Daoy (cell line): ENCODE data around the gene WRAP53. TPM values are rescaled to one million over a fixed set of nuclear protein-coding genes. Genes with fewer than 3 reads are reported as not detected.
A peak's percentile ranks its signal among the peaks of the same experiment; 100 is the strongest.

Experiments
- DNase-seq: peaks from one replicate; pipeline ENCODE4 v3.0.0-alpha.2; 2015; ENCODE audit warnings: low read depth
- total RNA-seq: library from RNA; depleted of rRNA; stranded (reverse); fragments of >200 nt; shearing (Covaris generic); gene quantifications from 2 replicates; pipeline ENCODE4 v1.2.3, GENCODE V29; 2014

The WRAP53 gene
- total RNA-seq, 1 experiment from 2014 or later, result 33.7 TPM

GRCh38 chr17:7684851-7685532 is 3.3 kb upstream of the WRAP53 start:
- no peak for DNase-seq

- DNase-seq, result peak; percentile 94
Observed at GRCh38 chr17:7685533-7686221, 2.6 kb upstream of the WRAP53 start.

GRCh38 chr17:7686222-7687071 is 1.8 kb upstream of the WRAP53 start:
- peak; percentile 83 for DNase-seq

- DNase-seq, result peak; percentile 95
Observed at GRCh38 chr17:7687072-7687907, 987 bp upstream of the WRAP53 start, which contains the start of gene TP53. Gene TP53 (minus strand): TSS chr17:7687490. CDS start chr17:7676594, 10,896 bp downstream.

GRCh38 chr17:7688808-7689316 is 585 bp downstream of the WRAP53 start:
- no peak for DNase-seq

- DNase-seq, result no peak
Observed at GRCh38 chr17:7695586-7695985, 7.3 kb downstream of the WRAP53 start.

- no peak for DNase-seq
Observed at GRCh38 chr17:7697828-7698588, 9.7 kb downstream of the WRAP53 start.

- DNase-seq, result no peak
Observed at GRCh38 chr17:7700510-7700909, 12.2 kb downstream of the WRAP53 start.

- no peak for DNase-seq
Observed at GRCh38 chr17:7701681-7702080, 13.4 kb downstream of the WRAP53 start.

GRCh38 chr17:7702776-7703175 is 14.5 kb downstream of the WRAP53 start:
- DNase-seq, result no peak

GRCh38 chr17:7703584-7704479 is 15.6 kb downstream of the WRAP53 start:
- DNase-seq, result peak; percentile 82

GRCh38 chr17:7704601-7705268 is 16.5 kb downstream of the WRAP53 start, which contains the start of gene EFNB3:
Gene EFNB3 (plus strand): TSS chr17:7705202. CDS start chr17:7705599, 397 bp downstream.
- peak; percentile 76 for DNase-seq

GRCh38 chr17:7705269-7706255 is 17.3 kb downstream of the WRAP53 start:
- DNase-seq, result no peak

GRCh38 chr17:7706631-7707354 is 18.5 kb downstream of the WRAP53 start:
- DNase-seq, result no peak

GRCh38 chr17:7707446-7707845 is 19.2 kb downstream of the WRAP53 start:
- DNase-seq, result no peak

GRCh38 chr17:7707858-7708750 is 19.8 kb downstream of the WRAP53 start:
- DNase-seq, result no peak
